DOHH2 (cell line): Measurements from ENCODE around the gene FAM168B.

Source experiments
- H3F3A ChIP-seq: fragments of 200-600 bp; sonication (generic), shearing (Covaris generic); 2 replicates; pipeline ENCODE4 v1.6.0; 2016; ENCODE audit warnings: antibody characterized with exemption, mild to moderate bottlenecking; ENCODE audit not compliant: control insufficient read depth, insufficient read depth
- H3K27ac ChIP-seq: fragments of 200-600 bp; sonication (generic); 2 replicates; pipeline ENCODE4 v1.5.1; 2014; ENCODE audit warnings: low read depth, mild to moderate bottlenecking, low read length, moderate library complexity
- H3K27me3 ChIP-seq: fragments of 200-600 bp; sonication (generic); 2 replicates; pipeline ENCODE4 v1.6.1; 2014; ENCODE audit warnings: mild to moderate bottlenecking, low read length, mixed read lengths; ENCODE audit not compliant: control insufficient read depth
- H3K36me3 ChIP-seq: fragments of 200-600 bp; sonication (generic); 2 replicates; pipeline ENCODE4 v1.6.1; 2014; ENCODE audit warnings: mild to moderate bottlenecking, low read length, moderate library complexity, mixed read lengths; ENCODE audit not compliant: control insufficient read depth
- H3K4me1 ChIP-seq: fragments of 200-600 bp; sonication (generic); 2 replicates; pipeline ENCODE4 v1.6.1; 2014; ENCODE audit warnings: mild to moderate bottlenecking, low read length, mixed read lengths; ENCODE audit not compliant: control insufficient read depth
- H3K4me2 ChIP-seq: fragments of 200-600 bp; sonication (generic); 2 replicates; pipeline ENCODE4 v1.6.0; 2014; ENCODE audit warnings: mild to moderate bottlenecking, low read length, moderate library complexity
- H3K4me3 ChIP-seq: fragments of 200-600 bp; sonication (generic); 2 replicates; pipeline ENCODE4 v1.5.1; 2014; ENCODE audit warnings: mild to moderate bottlenecking, low read length, mixed read lengths
- H3K79me2 ChIP-seq: fragments of 200-600 bp; sonication (generic); 2 replicates; pipeline ENCODE4 v1.6.1; 2014; ENCODE audit warnings: mild to moderate bottlenecking, low read length, mixed read lengths; ENCODE audit not compliant: control insufficient read depth
- H3K9me2 ChIP-seq: fragments of 200-600 bp; sonication (generic); replicated peaks from 2 replicates; pipeline ENCODE4 v1.6.1; 2014; ENCODE audit warnings: mild to moderate bottlenecking, low read length, mixed read lengths; ENCODE audit not compliant: control insufficient read depth
- H3K9me3 ChIP-seq: fragments of 200-600 bp; sonication (generic); 2 replicates; pipeline ENCODE4 v1.6.1; 2014; ENCODE audit warnings: antibody characterized with exemption, low read length, mixed read lengths; ENCODE audit not compliant: control insufficient read depth, insufficient read depth
- H4K20me1 ChIP-seq: fragments of 200-600 bp; sonication (generic); 2 replicates; pipeline ENCODE4 v1.6.0; 2014; ENCODE audit warnings: low read depth, mild to moderate bottlenecking, antibody characterized with exemption, low read length, moderate library complexity; ENCODE audit not compliant: control insufficient read depth, insufficient read depth
- EZH2phosphoT487 ChIP-seq: fragments of 200-600 bp; sonication (generic); IDR thresholded peaks from 2 replicates; pipeline ENCODE4 v1.6.1; 2017; ENCODE audit warnings: borderline replicate concordance, mild to moderate bottlenecking, antibody characterized with exemption, low read length, moderate library complexity, mixed read lengths
- TF ChIP-seq, protein P1 (sequence below): fragments of 200-600 bp; sonication (generic); IDR thresholded peaks from one replicate; pipeline ENCODE4 v1.5.1; 2014; ENCODE audit warnings: antibody characterized with exemption, mild to moderate bottlenecking, low read depth, low read length; ENCODE audit not compliant: poor library complexity, severe bottlenecking

The FAM168B gene

DNA sequence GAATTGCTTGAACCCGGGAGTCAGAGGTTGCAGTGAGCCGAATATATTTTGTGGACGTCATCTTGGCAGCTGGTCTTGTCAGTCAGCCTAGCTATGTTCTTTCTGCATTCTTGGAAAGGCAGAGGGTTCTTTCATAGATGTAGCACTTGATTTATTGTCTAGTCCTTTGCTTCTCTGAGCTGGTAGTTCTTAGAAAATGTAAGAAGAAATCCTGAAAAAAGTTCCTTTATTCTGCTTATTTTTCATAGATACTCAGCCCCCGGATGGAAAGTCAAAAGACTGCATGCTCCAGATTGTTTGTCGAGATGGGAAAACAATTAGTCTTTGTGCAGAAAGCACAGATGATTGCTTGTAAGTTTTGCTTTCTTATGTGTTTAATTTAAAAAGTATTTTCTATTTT lies 33.2 kb upstream of the FAM168B start:
- H3K9me2 ChIP-seq, result no peaks in the 10 kb centered on the region
- no peak for TF ChIP-seq EZH2phosphoT487
- TF ChIP-seq, protein P1, sequence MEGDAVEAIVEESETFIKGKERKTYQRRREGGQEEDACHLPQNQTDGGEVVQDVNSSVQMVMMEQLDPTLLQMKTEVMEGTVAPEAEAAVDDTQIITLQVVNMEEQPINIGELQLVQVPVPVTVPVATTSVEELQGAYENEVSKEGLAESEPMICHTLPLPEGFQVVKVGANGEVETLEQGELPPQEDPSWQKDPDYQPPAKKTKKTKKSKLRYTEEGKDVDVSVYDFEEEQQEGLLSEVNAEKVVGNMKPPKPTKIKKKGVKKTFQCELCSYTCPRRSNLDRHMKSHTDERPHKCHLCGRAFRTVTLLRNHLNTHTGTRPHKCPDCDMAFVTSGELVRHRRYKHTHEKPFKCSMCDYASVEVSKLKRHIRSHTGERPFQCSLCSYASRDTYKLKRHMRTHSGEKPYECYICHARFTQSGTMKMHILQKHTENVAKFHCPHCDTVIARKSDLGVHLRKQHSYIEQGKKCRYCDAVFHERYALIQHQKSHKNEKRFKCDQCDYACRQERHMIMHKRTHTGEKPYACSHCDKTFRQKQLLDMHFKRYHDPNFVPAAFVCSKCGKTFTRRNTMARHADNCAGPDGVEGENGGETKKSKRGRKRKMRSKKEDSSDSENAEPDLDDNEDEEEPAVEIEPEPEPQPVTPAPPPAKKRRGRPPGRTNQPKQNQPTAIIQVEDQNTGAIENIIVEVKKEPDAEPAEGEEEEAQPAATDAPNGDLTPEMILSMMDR, result no peak
- H3K4me3 ChIP-seq, result no peak overlapping the region
- no peak overlapping the region for H3K4me2 ChIP-seq
- H3K36me3 ChIP-seq, result peaks cover 82% of the 10 kb centered on the region
- peaks cover 29% of the 10 kb centered on the region for H3K79me2 ChIP-seq
- H3F3A ChIP-seq, result no peaks in the 10 kb centered on the region
- H3K27ac ChIP-seq, result no peak overlapping the region
- no peaks in the 10 kb centered on the region for H3K4me1 ChIP-seq
- peaks cover 6% of the 10 kb centered on the region; the same call in 1 of the 2 replicates for H4K20me1 ChIP-seq
- H3K27me3 ChIP-seq, result no peaks in the 10 kb centered on the region
- H3K9me3 ChIP-seq, result no peaks in the 10 kb centered on the region

DNA sequence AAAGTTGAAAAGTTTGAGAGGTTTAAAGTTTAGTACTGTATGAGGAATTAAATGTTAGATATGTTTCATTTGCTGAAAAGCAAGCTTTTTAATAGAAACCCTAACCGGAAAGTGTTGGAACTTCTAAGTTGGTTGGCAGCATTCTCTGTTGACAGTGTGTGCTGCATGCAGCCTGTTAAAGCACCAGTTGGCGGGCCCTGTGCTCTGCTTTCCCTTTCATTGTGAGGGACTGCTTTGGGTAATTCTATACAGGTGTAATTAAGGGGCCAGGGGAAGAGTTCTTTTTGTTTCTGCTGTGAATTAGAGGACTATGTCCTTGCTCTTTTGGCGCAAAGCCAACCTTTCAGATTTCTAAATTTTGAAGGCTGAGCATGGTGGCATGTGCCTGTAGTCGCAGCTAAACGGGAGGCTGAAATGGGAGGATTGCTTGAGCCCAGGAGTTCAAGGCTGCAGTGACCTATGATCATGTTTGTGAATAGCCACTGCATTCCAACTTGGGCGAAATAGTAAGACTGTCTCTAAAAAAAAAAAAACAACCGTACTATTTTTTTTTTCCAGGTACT lies 32.0 kb upstream of the FAM168B start:
- TF ChIP-seq, protein P1, result no peak
- no peak for TF ChIP-seq EZH2phosphoT487
- Histone ChIP-seq H3K79me2 (peaks cover 37% of the 10 kb centered on the region), H3K9me2 (no peaks in the 10 kb centered on the region), H3K4me3 (no peak overlapping the region), H3K27me3 (no peaks in the 10 kb centered on the region), H4K20me1 (peaks cover 6% of the 10 kb centered on the region; the same call in 1 of the 2 replicates), H3F3A (no peaks in the 10 kb centered on the region), H3K9me3 (no peaks in the 10 kb centered on the region), H3K36me3 (peaks cover 71% of the 10 kb centered on the region), H3K4me1 (no peaks in the 10 kb centered on the region), H3K4me2 (no peak overlapping the region), H3K27ac (no peak overlapping the region)

DNA sequence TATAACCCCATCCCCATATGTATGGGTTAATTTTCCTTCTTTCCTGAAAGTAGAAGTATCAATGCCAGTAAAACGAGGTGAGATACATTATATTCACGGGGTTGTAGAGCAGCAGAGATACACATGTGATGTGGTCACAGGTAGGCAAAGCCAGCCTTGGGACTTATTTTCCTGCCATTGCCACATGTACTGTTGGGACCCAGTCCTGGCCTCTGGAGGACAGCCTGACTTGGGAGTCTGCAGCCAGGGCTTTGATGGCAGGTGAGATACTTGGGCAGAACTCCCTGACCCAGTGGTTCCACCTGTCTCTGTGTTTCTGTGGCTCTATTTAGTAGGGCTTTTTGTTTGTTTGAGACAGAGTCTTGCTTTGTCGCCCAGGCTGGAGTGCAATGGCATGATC lies 29.9 kb upstream of the FAM168B start:
- Histone ChIP-seq H4K20me1 (peaks cover 6% of the 10 kb centered on the region; the same call in 1 of the 2 replicates), H3K9me2 (no peaks in the 10 kb centered on the region), H3K9me3 (no peaks in the 10 kb centered on the region), H3K79me2 (peaks cover 56% of the 10 kb centered on the region), H3F3A (no peaks in the 10 kb centered on the region), H3K4me1 (no peaks in the 10 kb centered on the region), H3K4me3 (no peak overlapping the region), H3K36me3 (peaks cover 53% of the 10 kb centered on the region), H3K27ac (no peak overlapping the region), H3K4me2 (no peak overlapping the region), H3K27me3 (no peaks in the 10 kb centered on the region)
- TF ChIP-seq EZH2phosphoT487, result no peak
- TF ChIP-seq, protein P1, result no peak
